GM12878 (cell line): ENCODE data around the gene PGR. TPM values are rescaled to one million over a fixed set of nuclear protein-coding genes. Genes with fewer than 3 reads are reported as not detected.

Experiments used
- ATAC-seq: fragments of 200-7000 bp; cut with Tn5 transposase; 3 replicates; pipeline ENCODE4 v1.9.1; 2020; ENCODE audit warnings: mild to moderate bottlenecking, moderate library complexity
- BruUV-seq: library from RNA; stranded (reverse); fragments of 400-500 nt; replicated peaks from 2 replicates; lab custom pipeline; 2021; lab: Mats Ljungman, UMichigan
- CTCF ChIA-PET: fragments of 300-600 bp; sonication (Branson Sonifier 250); formaldehyde crosslinking; extraction: SDS; loops from one replicate; lab custom pipeline; 2021; ENCODE audit warnings: inconsistent platforms; lab: Yijun Ruan, JAX
- POLR2A ChIA-PET: fragments of 350-600 bp; formaldehyde crosslinking; extraction: SDS; loops from one replicate; lab custom pipeline; 2021; ENCODE audit warnings: inconsistent platforms; lab: Charles Lee
- RAD21 ChIA-PET: fragments of 300-600 bp; sonication (Branson Sonifier 250); formaldehyde crosslinking; loops from one replicate; lab custom pipeline; 2023; ENCODE audit warnings: antibody characterized with exemption; ENCODE audit not compliant: unreplicated experiment; lab: Charles Lee
- SMC1A ChIA-PET: fragments of 300-600 bp; sonication (Branson Sonifier 250); formaldehyde crosslinking; loops from one replicate; lab custom pipeline; 2023; ENCODE audit not compliant: unreplicated experiment, uncharacterized antibody; lab: Charles Lee
- DNase-seq: peaks from one replicate; pipeline ENCODE4 v3.0.0-alpha.2; 2011; ENCODE audit warnings: low read depth, low spot score
- FAIRE-seq: peaks from 3 replicates; lab custom pipeline; 2011; peaks lifted over from hg19 to GRCh38; lab: Jason Lieb, UNC
- H2AFZ ChIP-seq: 2 replicates; pipeline ENCODE4 v1.6.0; 2011; ENCODE audit warnings: low read depth, low read length, control low read depth; ENCODE audit not compliant: control insufficient read depth
- H3K27ac ChIP-seq: 2 replicates; pipeline ENCODE4 v1.5.1; 2011; ENCODE audit warnings: control low read depth; ENCODE audit not compliant: control insufficient read depth, insufficient read depth
- H3K27me3 ChIP-seq, 2 experiments: replicated peaks in 1 of 2; 2 replicates each; pipeline versions ENCODE4 v1.6.0 to v1.6.1; 2011; ENCODE audit warnings: low read length in 1 of 2; ENCODE audit not compliant: control insufficient read depth in 2 of 2, insufficient read depth in 2 of 2
- H3K36me3 ChIP-seq, 2 experiments: 2 replicates each; pipeline ENCODE4 v1.5.1; 2011; ENCODE audit warnings: low read length in 1 of 2; ENCODE audit not compliant: control insufficient read depth in 2 of 2, insufficient read depth in 2 of 2
- H3K4me1 ChIP-seq: 2 replicates; pipeline ENCODE4 v1.6.1; 2011; ENCODE audit warnings: mild to moderate bottlenecking, low read length, moderate library complexity, mixed read lengths; ENCODE audit not compliant: control insufficient read depth, insufficient read depth
- H3K4me2 ChIP-seq: 2 replicates; pipeline ENCODE4 v1.6.0; 2011; ENCODE audit warnings: control low read depth; ENCODE audit not compliant: control insufficient read depth, insufficient read depth
- H3K4me3 ChIP-seq: fragments of 200-600 bp; sonication (generic); 2 replicates; pipeline ENCODE4 v1.5.1; 2016
- H3K79me2 ChIP-seq: 2 replicates; pipeline ENCODE4 v1.6.0; 2011; ENCODE audit warnings: low read length; ENCODE audit not compliant: control insufficient read depth, insufficient read depth
- H3K9ac ChIP-seq: 2 replicates; pipeline ENCODE4 v1.8.0; 2011; ENCODE audit warnings: low read length, control low read depth, mixed read lengths; ENCODE audit not compliant: control insufficient read depth, insufficient read depth
- H3K9me3 ChIP-seq: replicated peaks from 3 replicates; pipeline ENCODE4 v1.5.1; 2011; ENCODE audit warnings: mild to moderate bottlenecking, low read length; ENCODE audit not compliant: control insufficient read depth, insufficient read depth
- H4K20me1 ChIP-seq: 2 replicates; pipeline ENCODE4 v1.6.0; 2011; ENCODE audit not compliant: control insufficient read depth, insufficient read depth
- GABPA ChIP-seq: IDR thresholded peaks from 2 replicates; pipeline ENCODE4 v1.6.1; 2014; ENCODE audit warnings: antibody characterized with exemption, low read depth, mild to moderate bottlenecking, inconsistent platforms
- IKZF1 ChIP-seq: fragments of 450-650 bp; conservative IDR thresholded peaks from 2 replicates; pipeline ENCODE4 v1.6.1; 2017; ENCODE audit warnings: antibody characterized with exemption, mild to moderate bottlenecking
- NFIC ChIP-seq: IDR thresholded peaks from 2 replicates; pipeline ENCODE4 v1.6.1; 2012; ENCODE audit warnings: low read depth, mild to moderate bottlenecking, inconsistent platforms, low read length, moderate library complexity
- PAX5 ChIP-seq: IDR thresholded peaks from 2 replicates; pipeline ENCODE4 v1.6.1; 2011; ENCODE audit warnings: low read depth, low read length, borderline replicate concordance
- POLR2A ChIP-seq: IDR thresholded peaks from 2 replicates; pipeline ENCODE4 v1.6.1; 2011; ENCODE audit warnings: low read depth, mild to moderate bottlenecking, low read length
- RAD21 ChIP-seq: IDR thresholded peaks from 2 replicates; pipeline ENCODE4 v1.6.1; 2011; ENCODE audit warnings: mild to moderate bottlenecking, low read depth, low read length, moderate library complexity; ENCODE audit not compliant: insufficient read depth
- RAD51 ChIP-seq: fragments of 450-650 bp; IDR thresholded peaks from 2 replicates; pipeline ENCODE4 v1.6.1; 2016; ENCODE audit warnings: moderate library complexity, mild to moderate bottlenecking, inconsistent platforms
- SPI1 ChIP-seq: IDR thresholded peaks from 2 replicates; pipeline ENCODE4 v1.6.1; 2011; ENCODE audit warnings: low read depth, mild to moderate bottlenecking, low read length, moderate library complexity, borderline replicate concordance; ENCODE audit not compliant: insufficient read depth
- STAT1 ChIP-seq: fragments of 450-650 bp; conservative IDR thresholded peaks from 2 replicates; pipeline ENCODE4 v1.6.1; 2014; ENCODE audit warnings: antibody characterized with exemption, mild to moderate bottlenecking
- TAF1 ChIP-seq: IDR thresholded peaks from 2 replicates; pipeline ENCODE4 v1.6.1; 2011; ENCODE audit warnings: mild to moderate bottlenecking, low read depth, low read length, borderline replicate concordance
- WGBS: methylation state at CpG from one replicate; pipeline ENCODE4 v1.1.6; 2016; ENCODE audit warnings: low lambda C conversion rate; ENCODE audit not compliant: insufficient replicate concordance, insufficient coverage; ENCODE audit errors: missing lambda C conversion rate; 5-methylcytosine and 5-hydroxymethylcytosine counted together
- in situ Hi-C: fragments of 300-500 bp; cut with MboI; formaldehyde crosslinking; loops from 9 replicates; pipeline ENCODE4 v1.14.3; 2018; ENCODE audit warnings: mixed read lengths
- intact Hi-C: fragments of 100-400 bp; cut with micrococcal nuclease; formaldehyde crosslinking; loops from one replicate; pipeline ENCODE4 v1.14.2; 2022; ENCODE audit not compliant: unreplicated experiment
- polyA plus RNA-seq, 11 experiments: library from polyadenylated mRNA; depleted of rRNA in 4 of 11; unstranded in 6 of 11; stranded (reverse) in 5 of 11; fragments of >200 nt; fragmentation: Nextera tagmentation in 4 of 11; fragmentation: Illumina TruSeq in 1 of 11; extraction: Ambion mirVana in 4 of 11; extraction: Trizol in 1 of 11; gene quantifications; 1 replicate in 1 of 11; 2 replicates in 10 of 11; pipeline versions ENCODE4 v1.2.1 to v1.2.3, GENCODE V29; 2011 to 2016; ENCODE audit warnings: inconsistent platforms in 2 of 11, missing spikeins in 2 of 11, low read depth in 1 of 11
- total RNA-seq, 4 experiments: library from RNA; depleted of rRNA in 3 of 4; stranded (reverse); fragments of >200 nt in 3 of 4; fragmentation: Illumina TruSeq in 1 of 4; extraction: Trizol in 1 of 4; gene quantifications; 2 replicates each; pipeline versions ENCODE4 v1.2.1 to v1.2.3, GENCODE V29; 2013 to 2021
- TF ChIP-seq, protein P1 (sequence below): fragments of 450-650 bp; IDR thresholded peaks from 2 replicates; pipeline ENCODE4 v1.6.1; 2018; ENCODE audit warnings: mild to moderate bottlenecking, low read depth, moderate library complexity; ENCODE audit not compliant: partially characterized antibody
- TF ChIP-seq, protein P2 (sequence below): IDR thresholded peaks from 2 replicates; pipeline ENCODE4 v1.6.1; 2011; ENCODE audit warnings: low read depth, low read length, improper control_type of control experiment, borderline replicate concordance
- TF ChIP-seq, protein P3 (sequence below), 3 experiments: IDR thresholded peaks in 2 of 3; conservative IDR thresholded peaks in 1 of 3; 2 replicates each; pipeline ENCODE4 v1.5.1; 2011; ENCODE audit warnings: low read depth in 3 of 3, low read length in 3 of 3, mild to moderate bottlenecking in 3 of 3, control low read depth in 2 of 3, moderate library complexity in 2 of 3, inconsistent platforms in 1 of 3, mixed read lengths in 1 of 3; ENCODE audit not compliant: control insufficient read depth in 2 of 3, insufficient read depth in 1 of 3; ENCODE audit errors: extremely low read depth in 1 of 3

PGR gene
- total and polyA plus RNA-seq, 10 of the 15 experiments (the other 5 are each of a cell fraction or from before 2014, with no cell fraction given): 0.01 TPM; not detected in 9

DNA sequence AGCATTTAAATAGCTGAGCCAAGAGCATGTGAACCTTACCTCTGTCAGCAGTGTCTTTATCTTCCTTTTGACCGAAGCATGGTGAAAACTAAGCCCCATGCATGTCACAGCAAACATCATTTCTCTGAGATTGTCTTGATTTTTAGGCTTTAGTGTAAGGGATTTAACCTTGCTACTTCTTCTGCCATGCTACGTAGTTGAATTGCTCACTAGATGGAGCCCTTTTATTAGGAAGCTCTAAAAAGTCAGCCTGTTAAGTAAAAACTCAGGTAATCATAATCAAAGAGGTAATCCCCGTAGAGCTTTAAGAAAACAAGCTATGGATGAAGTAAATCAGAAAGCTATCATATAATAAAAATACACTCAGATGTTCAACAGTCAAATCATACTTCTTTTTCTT is 149.5 kb downstream of the PGR start:
- Histone ChIP-seq H3K36me3 (no peaks in the 10 kb centered on the region), H3K4me3 (no peak overlapping the region), H3K4me2 (no peak overlapping the region), H3K4me1 (no peaks in the 10 kb centered on the region), H3K9ac (no peak overlapping the region), H3K9me3 (no peaks in the 10 kb centered on the region), H3K27me3 (no peaks in the 10 kb centered on the region), H3K27ac (no peak overlapping the region), H2AFZ (no peak overlapping the region), H3K79me2 (no peaks in the 10 kb centered on the region), H4K20me1 (no peaks in the 10 kb centered on the region)
- TF ChIP-seq TAF1: no peak
- TF ChIP-seq RAD51: no peak
- no peak for TF ChIP-seq PAX5
- TF ChIP-seq GABPA: no peak
- TF ChIP-seq NFIC: no peak
- TF ChIP-seq, protein P1, sequence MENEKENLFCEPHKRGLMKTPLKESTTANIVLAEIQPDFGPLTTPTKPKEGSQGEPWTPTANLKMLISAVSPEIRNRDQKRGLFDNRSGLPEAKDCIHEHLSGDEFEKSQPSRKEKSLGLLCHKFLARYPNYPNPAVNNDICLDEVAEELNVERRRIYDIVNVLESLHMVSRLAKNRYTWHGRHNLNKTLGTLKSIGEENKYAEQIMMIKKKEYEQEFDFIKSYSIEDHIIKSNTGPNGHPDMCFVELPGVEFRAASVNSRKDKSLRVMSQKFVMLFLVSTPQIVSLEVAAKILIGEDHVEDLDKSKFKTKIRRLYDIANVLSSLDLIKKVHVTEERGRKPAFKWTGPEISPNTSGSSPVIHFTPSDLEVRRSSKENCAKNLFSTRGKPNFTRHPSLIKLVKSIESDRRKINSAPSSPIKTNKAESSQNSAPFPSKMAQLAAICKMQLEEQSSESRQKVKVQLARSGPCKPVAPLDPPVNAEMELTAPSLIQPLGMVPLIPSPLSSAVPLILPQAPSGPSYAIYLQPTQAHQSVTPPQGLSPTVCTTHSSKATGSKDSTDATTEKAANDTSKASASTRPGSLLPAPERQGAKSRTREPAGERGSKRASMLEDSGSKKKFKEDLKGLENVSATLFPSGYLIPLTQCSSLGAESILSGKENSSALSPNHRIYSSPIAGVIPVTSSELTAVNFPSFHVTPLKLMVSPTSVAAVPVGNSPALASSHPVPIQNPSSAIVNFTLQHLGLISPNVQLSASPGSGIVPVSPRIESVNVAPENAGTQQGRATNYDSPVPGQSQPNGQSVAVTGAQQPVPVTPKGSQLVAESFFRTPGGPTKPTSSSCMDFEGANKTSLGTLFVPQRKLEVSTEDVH: no peak
- TF ChIP-seq, protein P2, sequence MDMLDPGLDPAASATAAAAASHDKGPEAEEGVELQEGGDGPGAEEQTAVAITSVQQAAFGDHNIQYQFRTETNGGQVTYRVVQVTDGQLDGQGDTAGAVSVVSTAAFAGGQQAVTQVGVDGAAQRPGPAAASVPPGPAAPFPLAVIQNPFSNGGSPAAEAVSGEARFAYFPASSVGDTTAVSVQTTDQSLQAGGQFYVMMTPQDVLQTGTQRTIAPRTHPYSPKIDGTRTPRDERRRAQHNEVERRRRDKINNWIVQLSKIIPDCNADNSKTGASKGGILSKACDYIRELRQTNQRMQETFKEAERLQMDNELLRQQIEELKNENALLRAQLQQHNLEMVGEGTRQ: no peak
- TF ChIP-seq, protein P3, sequence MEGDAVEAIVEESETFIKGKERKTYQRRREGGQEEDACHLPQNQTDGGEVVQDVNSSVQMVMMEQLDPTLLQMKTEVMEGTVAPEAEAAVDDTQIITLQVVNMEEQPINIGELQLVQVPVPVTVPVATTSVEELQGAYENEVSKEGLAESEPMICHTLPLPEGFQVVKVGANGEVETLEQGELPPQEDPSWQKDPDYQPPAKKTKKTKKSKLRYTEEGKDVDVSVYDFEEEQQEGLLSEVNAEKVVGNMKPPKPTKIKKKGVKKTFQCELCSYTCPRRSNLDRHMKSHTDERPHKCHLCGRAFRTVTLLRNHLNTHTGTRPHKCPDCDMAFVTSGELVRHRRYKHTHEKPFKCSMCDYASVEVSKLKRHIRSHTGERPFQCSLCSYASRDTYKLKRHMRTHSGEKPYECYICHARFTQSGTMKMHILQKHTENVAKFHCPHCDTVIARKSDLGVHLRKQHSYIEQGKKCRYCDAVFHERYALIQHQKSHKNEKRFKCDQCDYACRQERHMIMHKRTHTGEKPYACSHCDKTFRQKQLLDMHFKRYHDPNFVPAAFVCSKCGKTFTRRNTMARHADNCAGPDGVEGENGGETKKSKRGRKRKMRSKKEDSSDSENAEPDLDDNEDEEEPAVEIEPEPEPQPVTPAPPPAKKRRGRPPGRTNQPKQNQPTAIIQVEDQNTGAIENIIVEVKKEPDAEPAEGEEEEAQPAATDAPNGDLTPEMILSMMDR (IDR thresholded peaks at IDR 0.05 in 2 of 3, conservative IDR thresholded peaks at IDR 0.05 in 1 of 3; ENCODE audit: control insufficient read depth in 2 of 3, extremely low read depth in 1 of 3, insufficient read depth in 1 of 3, low read depth in 3 of 3, low read length in 3 of 3): peak; percentile 7 to 29 (median 21); a peak in 1 of 6 replicates
- peak; percentile 33; the same call in 1 of the 2 replicates for TF ChIP-seq RAD21
- no peak for TF ChIP-seq IKZF1
- TF ChIP-seq SPI1: no peak
- TF ChIP-seq STAT1: no peak
- TF ChIP-seq POLR2A: no peak
- SMC1A ChIA-PET: interaction anchor here (0.9 to 1.0 kb wide), 2 partner anchors 12 to 22 kb away, joined by 3 read pairs; no protein-coding TSS in a partner anchor
- FAIRE-seq (no peak), ATAC-seq (no peak; the same call in 1 of the 3 replicates), DNase-seq (no peak)
- 91% methylated on average over 3 of the region's 3 CpGs for WGBS
- BruUV-seq: no TSS peak
- in situ Hi-C loops: no loop called here
- POLR2A ChIA-PET: interaction anchor here (0.6 kb wide), 1 partner anchor 1431 kb away, joined by 3 read pairs; no protein-coding TSS in a partner anchor
- CTCF ChIA-PET: interaction anchor here (0.8 kb wide), 1 partner anchor 456 kb away, joined by 4 read pairs; no protein-coding TSS in a partner anchor
- RAD21 ChIA-PET: no interaction called here
- intact Hi-C loops: loop anchor here (10.0 kb wide), 1 partner anchor 455 kb away; no protein-coding TSS in a partner anchor
